Stimulated activated CD8-positive, alpha-beta memory T cell treated with anti-CD3 and anti-CD28 coated beads, Interleukin-15, amount 100 ng/mL, for 48 hours (primary cell): ENCODE data around the gene TFAP2C.

Experiments
- DNase-seq, 2 donors: peaks; one replicate each; pipeline ENCODE4 v3.0.0-alpha.2; 2020; ENCODE audit warnings: low read depth in 2 of 2

The TFAP2C gene

DNA sequence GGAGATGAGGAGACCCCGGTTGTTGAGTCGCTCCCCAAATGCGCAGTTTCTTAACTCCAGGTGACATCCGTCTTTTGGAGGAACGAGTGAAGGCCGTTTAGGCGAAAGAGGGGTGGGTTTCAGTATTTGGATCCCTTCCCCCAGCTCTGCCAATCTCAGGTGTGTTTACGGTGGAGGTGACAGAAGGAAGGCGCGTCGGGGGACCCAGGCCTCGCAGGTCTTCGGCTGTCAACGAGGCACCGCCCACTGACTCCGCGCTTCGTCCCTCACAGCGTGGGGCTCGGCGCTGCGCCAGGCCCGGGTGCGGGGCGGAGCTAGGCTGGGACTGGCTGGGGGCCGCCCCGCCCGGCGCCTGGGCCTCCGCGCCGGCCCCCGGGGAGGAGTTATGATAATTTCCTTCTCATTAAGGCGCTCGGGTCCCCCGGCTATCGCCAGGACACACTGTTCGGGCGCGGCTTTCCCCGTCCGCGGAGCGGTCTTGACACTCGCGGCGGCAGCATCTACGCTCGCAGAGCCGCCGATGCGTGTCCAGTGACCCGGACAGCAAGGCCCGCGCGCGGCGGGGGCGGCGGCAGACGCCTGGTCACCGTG, at the start of gene TFAP2C:
Gene TFAP2C (plus strand): TSS at position 434 of the 591 bp plus-strand sequence. CDS start 239 bp downstream, outside the sequence.
- no peak for DNase-seq

DNA sequence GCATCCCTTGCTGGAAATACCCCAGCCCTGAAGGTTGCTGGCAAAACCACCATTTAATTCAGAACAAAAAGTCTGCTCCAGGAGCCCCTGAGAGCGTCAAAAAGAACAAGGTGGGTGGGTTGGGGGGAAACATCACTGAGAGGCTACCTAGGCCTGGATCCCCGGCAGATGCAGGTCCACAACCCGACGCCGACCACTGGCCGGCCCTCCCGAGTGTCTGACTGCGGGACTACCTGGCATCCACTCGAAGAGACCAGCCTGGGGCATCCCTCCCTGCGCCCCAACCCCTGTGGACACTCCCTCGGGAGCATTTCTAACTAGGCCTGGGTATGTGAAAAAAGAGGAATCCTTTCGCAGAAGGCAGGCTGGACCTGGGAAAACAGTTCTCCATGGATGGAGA, 48.9 kb upstream of the TFAP2C start:
- DNase-seq, result no peak

DNA sequence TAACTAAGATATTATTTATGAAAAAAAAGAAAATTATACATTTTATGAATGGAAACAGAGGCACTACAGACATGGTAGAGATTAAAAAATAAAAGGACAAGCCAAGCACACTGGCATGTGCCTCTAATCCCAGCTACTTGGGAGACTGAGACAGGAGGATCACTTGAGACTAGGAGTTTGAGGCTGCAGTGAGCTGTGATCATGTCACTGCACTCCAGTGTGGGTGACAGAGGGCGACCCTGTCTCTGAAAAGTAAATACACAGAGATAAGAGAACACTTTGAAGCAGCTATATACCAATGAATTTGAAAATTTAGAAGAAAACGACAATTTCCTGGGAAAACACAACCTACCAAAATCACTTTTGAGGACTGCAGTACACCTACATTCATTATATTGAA, 47.4 kb upstream of the TFAP2C start:
- DNase-seq, result no peak

DNA sequence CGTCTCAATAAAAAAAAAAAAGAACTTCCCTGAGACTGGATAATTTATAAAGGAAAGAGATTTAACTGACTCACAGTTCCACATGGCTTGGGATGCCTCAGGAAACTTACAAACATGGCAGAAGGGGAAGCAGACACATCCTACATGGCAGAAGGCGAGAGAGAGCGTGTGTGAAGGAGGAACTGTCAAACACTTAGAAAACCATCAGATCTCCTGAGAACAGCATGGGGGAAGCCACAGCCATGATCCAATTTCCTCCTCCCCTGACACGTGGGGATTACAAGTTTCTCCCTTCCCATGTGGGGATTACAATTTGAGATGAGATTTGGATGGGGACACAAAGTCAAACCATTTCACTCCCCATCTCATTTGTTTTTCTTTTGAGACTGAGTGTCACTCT, 46.6 kb upstream of the TFAP2C start:
- no peak for DNase-seq

DNA sequence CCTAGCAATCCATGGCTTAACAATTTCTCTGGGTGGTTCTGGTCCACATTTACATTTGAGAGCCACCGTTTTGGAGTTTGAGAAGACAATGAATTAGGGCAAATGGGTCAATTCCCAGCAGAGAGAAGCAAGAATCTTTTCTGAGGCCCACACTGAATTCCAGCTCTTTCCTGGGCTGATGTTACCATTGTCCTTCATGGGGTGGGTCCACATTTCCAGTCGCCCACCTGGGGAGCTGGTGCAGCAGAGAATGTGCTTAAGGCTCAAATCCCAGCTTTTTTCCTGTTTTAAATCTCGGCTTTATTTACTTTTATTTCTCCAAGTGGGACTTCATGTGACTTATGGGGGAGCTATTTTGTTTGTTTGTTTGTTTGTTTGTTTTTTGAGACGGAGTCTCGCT, 44.2 kb upstream of the TFAP2C start:
- DNase-seq, result no peak

DNA sequence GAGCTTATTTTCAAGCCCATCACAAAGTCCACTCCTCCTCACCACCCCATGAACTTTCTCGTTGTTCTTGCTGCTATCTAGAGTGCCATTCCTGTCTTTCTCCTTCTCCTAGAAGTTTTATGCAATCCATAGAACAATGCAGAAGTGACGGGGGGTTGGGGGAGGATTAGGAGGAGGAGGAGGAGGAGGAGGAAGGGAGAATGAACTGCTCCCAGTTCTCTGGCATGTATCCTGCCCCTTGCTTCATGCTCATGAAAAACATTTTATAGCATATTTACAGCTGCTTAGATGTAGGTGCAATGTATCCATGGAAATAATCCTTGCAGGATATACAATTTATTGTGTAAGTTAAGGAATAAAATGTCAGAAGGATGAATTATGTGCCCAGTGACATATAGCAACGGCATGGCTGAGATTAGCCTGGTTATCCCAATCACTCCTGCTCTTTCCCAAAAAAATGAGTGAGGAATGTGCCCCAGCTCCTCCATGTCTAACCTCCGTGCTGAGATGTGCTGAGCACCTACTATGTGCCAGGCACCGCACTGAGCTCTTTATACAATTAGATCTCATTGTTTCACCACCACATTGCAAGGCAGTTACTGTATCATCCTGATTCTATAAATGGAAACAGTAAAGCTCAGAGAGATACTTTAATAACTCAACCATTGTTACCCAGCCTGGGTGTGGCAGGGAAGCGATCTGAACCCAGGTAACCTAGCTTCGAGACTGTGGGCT, 41.6 kb upstream of the TFAP2C start:
- no peak for DNase-seq

DNA sequence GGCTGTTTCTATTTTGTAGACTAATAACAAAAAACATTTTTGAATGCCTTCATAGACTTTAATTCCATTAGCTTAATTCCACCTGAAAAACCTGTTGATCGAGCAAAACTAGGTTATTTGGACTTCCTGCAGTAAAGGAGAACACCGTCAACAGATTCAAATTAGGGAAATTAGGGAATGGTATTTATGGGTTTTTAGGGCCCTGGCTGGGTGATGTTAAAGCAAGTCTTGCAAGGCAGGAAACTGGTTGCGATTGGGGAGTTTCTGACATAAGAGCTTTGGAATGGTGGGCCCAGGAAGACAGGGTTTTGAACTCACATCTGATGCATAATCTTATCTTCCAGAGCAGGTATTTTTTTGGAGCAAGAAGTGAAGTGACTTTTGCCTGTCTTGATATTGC, 40.1 kb upstream of the TFAP2C start:
- no peak for DNase-seq

DNA sequence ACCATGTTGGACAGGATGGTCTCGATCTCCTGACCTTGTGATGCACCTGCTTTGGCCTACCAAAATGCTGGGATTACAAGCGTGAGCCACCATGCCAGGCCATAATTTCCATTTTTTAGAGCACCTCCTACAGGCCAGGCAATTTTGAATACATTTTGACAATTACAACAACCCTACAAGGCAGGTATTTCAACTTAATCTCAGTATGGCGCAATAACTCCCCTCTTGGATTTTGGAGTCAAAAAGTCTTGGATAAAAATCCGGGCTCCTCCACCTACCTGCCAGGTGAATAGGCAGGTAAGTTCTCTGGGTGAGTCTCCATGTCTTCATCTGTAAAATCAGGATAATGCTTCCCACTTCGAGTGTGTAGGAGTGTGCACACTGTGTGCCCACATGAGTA, 39.5 kb upstream of the TFAP2C start:
- no peak for DNase-seq

DNA sequence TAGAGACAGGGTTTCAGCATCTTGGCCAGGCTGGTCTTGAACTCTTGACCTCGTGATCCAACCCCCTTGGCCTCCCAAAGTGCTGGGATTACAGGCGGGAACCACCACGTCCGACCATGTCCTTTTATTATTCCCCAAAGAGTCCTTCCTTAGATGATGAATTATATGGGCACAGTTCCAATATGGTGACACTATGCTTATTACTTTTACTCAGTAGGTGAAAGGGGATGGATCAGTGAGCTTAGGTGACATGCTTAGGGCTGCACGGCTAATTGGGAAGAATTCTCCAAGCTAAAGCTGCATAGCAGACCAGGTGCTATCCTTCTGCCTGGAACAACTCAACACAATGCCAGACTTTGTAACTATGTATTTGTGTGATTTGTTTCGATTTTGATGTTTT, 38.2 kb upstream of the TFAP2C start:
- no peak for DNase-seq

DNA sequence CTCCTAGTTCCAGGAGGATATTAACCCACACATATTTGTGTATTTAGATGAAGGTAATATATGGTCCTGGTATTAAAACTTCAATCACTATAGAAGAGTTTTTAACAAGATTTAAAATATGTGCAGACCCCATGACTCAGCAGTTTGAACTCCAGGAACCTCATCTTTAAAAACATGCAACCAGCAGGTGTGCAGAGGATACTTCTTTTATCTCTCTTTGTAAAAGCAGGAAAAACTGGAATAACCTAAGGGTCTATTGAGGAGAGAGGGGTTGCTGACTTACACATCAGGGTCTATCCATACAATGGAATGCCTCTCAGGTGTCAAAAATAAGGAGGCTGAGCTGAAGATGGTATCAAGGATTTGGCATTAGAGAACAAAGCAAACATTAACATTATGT, 36.9 kb upstream of the TFAP2C start:
- no peak for DNase-seq

DNA sequence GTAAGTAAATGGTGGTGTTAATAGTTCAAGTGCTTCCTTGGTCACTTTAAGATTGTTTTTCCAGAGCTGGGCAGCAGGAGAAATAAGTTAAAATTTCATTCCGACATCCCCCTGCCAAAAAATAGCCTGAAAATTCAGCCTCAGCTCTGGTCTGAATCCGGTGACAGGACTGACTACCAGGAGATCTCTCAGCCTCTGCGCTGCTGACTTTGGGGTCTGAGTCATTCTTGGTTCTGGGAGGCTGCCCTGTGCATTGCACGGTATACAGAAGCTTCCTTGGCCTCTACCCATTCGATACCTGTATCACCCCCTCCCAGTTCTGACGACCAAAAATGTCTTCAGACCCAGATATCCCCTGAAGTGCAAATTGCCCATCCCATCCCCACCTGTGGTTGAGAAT, 36.3 kb upstream of the TFAP2C start:
- no peak for DNase-seq

DNA sequence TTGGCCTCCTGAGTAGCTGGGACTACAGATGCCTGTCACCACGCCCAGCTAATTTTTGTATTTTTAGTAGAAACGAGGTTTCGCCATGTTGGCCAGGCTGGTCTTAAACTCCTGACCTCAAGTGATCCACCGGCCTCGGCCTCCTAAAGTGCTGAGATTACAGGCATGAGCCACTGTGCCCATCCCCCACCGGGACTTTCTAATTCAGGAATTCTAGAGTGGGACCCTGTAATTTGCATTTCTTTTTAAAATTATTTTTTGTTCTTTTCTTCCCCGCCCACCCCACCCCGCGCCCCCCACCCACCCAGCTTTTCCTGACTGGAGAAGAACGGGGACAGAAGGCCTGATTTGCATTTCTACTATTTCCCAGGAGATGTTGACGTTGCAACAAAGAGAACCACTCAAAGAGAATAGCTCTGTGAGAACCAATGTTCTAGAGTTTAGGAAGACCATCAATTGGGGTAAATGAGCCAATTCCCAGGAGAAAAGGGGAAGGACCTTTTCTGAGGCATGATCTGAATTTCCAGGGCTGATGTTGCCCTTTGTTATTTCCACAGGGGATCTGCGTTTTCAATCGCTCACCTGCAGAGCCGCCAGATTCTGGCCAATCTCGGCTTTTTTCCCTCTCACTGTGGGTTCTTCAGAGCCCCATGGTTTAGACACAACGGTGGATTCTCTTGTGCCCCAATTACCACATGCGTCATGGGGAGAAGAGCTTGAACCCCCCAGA, 33.2 kb upstream of the TFAP2C start:
- no peak for DNase-seq

DNA sequence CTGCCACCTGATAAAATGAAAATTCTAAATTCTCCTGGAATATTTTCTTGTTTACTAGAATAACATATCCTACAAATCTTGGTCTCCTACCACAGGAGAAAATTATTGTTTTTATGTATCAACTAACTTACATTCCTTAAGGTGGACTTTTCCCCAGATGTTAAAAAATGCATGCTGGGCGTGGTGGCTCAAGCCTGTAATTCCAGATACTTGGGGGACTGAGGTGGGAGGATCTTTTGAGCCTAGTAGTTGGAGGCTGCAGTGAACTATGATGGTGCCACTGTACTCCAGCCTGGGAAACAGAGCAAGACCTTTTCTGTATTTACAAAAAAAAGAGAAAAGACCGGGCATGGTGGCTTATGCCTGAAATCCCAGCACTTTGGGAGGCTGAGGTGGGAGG, 27.9 kb upstream of the TFAP2C start:
- DNase-seq, result no peak

DNA sequence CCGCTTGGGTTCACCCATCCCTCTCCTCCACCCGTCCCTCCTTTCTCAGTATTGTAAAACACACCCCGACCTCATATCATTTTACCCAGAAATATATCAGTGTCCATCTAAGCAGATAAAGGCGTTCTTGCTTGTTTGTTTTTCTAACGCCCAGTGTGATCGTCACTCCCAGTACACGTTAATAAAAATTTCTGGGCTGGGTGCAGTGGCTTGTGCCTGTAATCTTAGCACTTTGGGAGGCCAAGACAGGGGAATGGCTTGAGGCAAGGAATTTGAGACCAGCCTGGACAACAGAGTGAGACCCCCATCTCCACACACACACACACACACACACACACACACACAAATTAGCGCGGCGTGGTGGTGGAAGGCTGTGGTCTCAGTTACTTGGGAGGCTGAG, 24.4 kb upstream of the TFAP2C start:
- no peak for DNase-seq

DNA sequence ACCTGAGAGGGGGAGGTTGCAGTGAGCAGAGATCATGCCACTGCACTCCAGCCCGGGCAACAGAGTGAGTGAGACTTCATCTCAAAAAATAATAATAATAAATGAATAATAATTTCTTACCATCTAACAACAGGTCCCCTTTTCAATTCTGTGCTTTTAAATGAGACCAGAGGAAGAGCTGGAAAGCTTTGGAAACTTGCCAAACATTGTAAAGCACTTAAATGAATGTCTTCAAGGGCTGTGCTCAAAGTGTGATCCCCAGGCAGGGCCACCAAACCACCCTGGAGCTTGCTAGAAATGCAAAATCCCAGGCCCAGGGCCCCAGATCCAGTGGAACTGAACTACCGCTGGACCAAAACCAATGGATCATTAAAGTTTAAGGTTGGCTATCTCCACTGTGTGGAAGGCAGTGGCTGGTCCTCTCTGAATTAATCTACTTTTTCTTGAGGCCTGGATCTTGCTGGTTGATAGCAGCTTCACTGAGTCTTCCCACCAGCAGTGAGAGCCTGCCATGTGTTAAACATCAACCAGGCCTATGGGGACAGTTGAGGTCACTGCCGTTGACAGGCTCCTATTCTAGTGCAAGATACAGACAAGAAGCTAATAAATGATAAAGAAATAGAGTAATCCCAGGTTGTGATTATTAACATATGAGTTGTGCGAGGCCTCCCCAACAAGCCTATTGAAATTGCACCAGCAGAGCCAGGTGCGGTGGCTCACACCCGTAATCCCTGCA, 23.7 kb upstream of the TFAP2C start:
- DNase-seq, result no peak

DNA sequence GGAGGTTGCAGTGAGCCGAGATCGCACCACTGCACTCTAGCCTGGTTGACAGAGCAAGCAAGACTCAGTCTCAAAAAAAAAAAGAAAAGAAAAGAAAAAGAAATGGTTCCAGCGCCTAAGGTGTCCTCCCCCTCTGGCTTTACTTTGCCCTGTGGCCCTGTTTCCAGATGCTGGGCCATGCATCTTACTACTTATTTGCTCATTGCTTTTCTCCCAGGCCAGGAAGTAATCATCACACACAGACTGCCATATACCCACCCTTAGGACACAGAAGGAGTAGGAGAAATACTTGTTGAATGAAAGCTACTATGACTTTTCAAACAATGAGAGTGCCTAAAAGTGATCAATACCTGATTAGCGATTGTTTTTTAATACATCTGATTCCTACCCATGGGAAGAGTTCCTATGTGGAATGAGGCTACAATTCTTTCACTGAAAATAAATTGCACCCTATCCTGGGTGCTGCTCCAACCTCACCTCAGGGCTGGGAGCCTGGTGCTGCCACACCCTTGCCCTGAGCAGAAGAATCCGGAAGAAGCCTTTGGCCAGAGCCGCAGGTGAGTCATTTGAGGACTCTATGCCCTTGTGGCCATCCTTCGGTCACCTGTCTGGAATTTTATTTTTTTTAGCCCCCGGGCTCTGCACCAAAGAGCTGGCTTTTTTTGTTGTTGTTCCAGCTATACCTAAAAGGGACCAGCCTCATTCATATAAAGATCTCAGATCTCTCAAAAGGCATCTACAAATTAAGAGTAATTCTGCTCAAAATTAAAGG, 22.7 kb upstream of the TFAP2C start:
- no peak for DNase-seq

DNA sequence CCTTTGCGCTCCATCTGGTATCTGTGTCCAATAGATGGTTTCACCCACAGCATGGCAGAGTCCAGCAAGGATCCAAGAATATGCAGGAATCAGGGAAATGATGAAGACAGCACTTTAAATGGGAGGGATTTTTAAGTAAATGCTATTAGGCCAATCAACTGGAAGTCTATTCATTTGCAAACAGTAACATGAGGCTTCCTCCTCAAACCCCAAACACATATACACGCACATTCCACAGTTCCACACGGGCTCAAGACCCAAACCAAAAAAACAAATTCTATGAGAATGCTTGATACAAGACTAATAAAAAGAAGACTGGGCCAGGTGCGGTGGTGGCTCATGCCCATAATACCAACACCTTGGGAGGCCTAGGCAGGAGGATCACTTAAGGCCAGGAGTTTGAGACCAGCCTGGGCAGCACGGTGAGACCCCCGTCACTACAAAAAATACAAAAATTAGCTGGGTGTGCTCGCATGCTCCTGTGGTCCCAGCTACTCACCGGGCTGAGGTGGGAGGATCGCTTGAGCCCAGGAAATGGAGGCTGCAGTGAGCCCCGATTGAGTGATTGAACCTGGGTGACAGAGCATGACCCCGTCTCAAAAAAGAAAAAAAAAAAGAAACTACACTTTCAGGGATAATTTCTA, 21.9 kb upstream of the TFAP2C start:
- no peak for DNase-seq

DNA sequence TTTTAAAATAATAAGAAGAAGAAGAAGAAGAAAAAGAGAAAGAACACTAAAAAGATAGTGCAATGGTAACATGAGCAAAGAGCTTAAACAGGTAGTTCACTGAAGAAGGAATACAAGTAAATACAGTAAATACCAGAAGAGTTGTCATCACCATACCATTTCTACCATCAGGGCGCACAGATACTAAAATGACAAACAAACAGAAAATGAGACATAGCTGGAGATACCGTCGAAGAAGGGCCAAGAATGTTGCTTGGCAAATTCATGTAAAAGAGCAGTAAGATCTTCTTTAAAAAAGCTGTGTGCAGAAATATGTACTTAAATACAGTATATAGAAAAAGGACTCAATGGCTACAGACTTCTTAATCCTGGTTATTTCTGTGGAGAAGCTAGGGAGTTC, 20.7 kb upstream of the TFAP2C start:
- no peak for DNase-seq

DNA sequence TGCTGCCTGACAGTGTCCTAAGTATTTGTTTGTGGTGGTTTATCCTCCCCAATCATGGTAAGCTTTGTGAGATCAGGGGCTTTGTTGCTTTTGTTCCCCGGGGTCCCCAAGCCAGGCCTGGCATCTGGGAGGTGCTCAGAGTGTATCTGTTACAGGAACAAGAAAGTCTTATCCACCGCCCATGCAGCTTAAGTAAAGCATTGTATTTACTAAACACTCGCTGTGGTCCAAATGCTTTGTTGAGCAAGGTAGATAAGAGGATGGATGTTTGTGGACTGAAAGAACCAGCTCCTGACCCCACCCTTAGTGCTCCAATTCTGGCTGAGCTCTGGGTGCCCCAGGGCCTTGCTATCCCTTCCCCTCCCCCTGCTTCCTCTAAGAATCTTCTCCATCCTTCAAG, 19.8 kb upstream of the TFAP2C start:
- DNase-seq, result no peak

DNA sequence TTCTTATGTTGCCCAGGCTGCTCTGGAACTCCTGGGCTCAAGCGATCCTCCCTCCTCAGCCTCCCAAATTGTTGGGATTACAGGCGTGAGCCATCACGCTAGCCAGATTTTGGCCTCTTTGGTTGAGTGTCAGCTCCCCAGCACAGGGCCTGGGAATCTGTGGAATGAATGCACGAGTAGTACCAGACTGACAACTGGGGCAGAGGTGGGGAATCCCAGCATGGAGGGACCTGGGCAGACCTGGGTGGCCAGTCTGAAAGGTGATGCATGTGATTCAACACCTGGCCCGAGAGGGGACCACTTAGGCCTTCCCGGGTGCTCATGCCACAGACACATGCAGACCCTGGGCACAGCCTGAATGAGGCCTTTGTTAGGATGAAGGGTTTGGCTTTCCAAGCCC, 19.0 kb upstream of the TFAP2C start:
- no peak for DNase-seq

DNA sequence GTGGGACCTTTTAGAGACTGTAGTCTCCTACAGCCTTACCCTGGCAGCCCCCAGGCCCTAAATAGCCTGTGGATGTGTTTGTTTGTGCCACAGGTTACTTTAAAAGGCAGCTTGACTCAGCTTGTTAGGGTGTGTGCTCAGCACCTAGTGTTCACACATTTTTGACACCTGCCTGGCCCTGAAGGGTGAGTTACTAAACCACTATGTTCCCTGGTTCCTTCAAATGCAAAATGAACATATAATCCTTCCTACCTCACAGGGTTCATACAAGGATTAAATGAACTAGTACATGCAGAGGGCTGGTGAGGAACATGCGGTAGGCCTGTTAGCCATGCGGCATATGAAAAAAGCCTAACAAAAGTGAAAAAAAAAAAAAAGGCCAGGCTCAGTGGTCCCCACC, 14.9 kb upstream of the TFAP2C start:
- DNase-seq, result no peak
